Measurements from ENCODE around the gene TRPT1.

The TRPT1 gene

GRCh38 chr11:64185693-64186491 lies 40.1 kb downstream of the TRPT1 start, which contains the start of gene STIP1:
Gene STIP1, plus strand, starts transcription at chr11:64186171. Its CDS starts 91 bp downstream, at chr11:64186262.
- H3K4me3 ChIP-seq (replicated peaks; ENCODE audit: insufficient read depth, low read length) = peak within 1 kb of the TSS; percentile 88
- H3K27me3 ChIP-seq (ENCODE audit: insufficient read depth, poor library complexity, severe bottlenecking) = no peaks in the 10 kb centered on the region
- TF ChIP-seq CTCF (IDR thresholded peaks at IDR 0.05; ENCODE audit: insufficient read depth, low read length) (no peak), REST (IDR thresholded peaks at IDR 0.05; ENCODE audit: insufficient replicate concordance, low read depth) (peak; percentile 21), SPI1 (IDR thresholded peaks at IDR 0.05; ENCODE audit: borderline replicate concordance, low read depth) (no peak), GABPA (IDR thresholded peaks at IDR 0.05; ENCODE audit: low read depth) (peak; percentile 39), POLR2AphosphoS5 (IDR thresholded peaks at IDR 0.05; ENCODE audit: low read depth) (no peak)
- DNase-seq (ENCODE audit: low read depth in 1 of 2, low spot score in 1 of 2) = peak; percentile 100
- peak within 1 kb of the TSS; percentile 76 for H3K27ac ChIP-seq (replicated peaks)

GRCh38 chr11:64185175-64185692 lies 40.8 kb downstream of the TRPT1 start:
- peak overlapping the region; percentile 88 for H3K4me3 ChIP-seq (replicated peaks; ENCODE audit: insufficient read depth, low read length)
- no peaks in the 10 kb centered on the region for H3K27me3 ChIP-seq (ENCODE audit: insufficient read depth, poor library complexity, severe bottlenecking)
- peak in 1 of 2 experiments; percentile 51 for DNase-seq (ENCODE audit: low read depth in 1 of 2, low spot score in 1 of 2)
- peak overlapping the region; percentile 76 for H3K27ac ChIP-seq (replicated peaks)
- TF ChIP-seq SPI1 (IDR thresholded peaks at IDR 0.05; ENCODE audit: borderline replicate concordance, low read depth) (no peak), POLR2AphosphoS5 (IDR thresholded peaks at IDR 0.05; ENCODE audit: low read depth) (peak; percentile 88), REST (IDR thresholded peaks at IDR 0.05; ENCODE audit: insufficient replicate concordance, low read depth) (peak; percentile 58)

GRCh38 chr11:64183890-64184289 lies 42.1 kb downstream of the TRPT1 start:
- no peak for DNase-seq (ENCODE audit: low read depth in 1 of 2, low spot score in 1 of 2)
- TF ChIP-seq SPI1 (IDR thresholded peaks at IDR 0.05; ENCODE audit: borderline replicate concordance, low read depth) = no peak
- TF ChIP-seq REST (IDR thresholded peaks at IDR 0.05; ENCODE audit: insufficient replicate concordance, low read depth) = no peak
- TF ChIP-seq POLR2AphosphoS5 (IDR thresholded peaks at IDR 0.05; ENCODE audit: low read depth) = no peak
- no peak for TF ChIP-seq CTCF (IDR thresholded peaks at IDR 0.05; ENCODE audit: insufficient read depth, low read length)
- TF ChIP-seq GABPA (IDR thresholded peaks at IDR 0.05; ENCODE audit: low read depth) = no peak
- no peaks in the 10 kb centered on the region for H3K27me3 ChIP-seq (ENCODE audit: insufficient read depth, poor library complexity, severe bottlenecking)
- H3K27ac ChIP-seq (replicated peaks) = no peak overlapping the region
- H3K4me3 ChIP-seq (replicated peaks; ENCODE audit: insufficient read depth, low read length) = peak overlapping the region; percentile 88; the same call in 1 of the 2 replicates

Data from HL-60 (cell line).